Sciatic nerve (tissue), 2 donors: Measurements from ENCODE around the gene EMC1. TPM values are rescaled to one million over a fixed set of nuclear protein-coding genes. Genes with fewer than 3 reads are reported as not detected.
"Not testable (repeated sequence)": the region's sequence is repeated elsewhere in the genome, so short reads cannot be mapped to it uniquely, and the experiment has no call there.

ENCODE experiments used
- ATAC-seq: fragments of 200-7000 bp; cut with Tn5 transposase; one replicate; pipeline ENCODE4 v1.9.1; 2020; ENCODE audit warnings: mild to moderate bottlenecking, moderate library complexity
- DNase-seq: peaks from one replicate; pipeline ENCODE4 v3.0.0-alpha.2; 2020; ENCODE audit warnings: low spot score
- intact Hi-C: fragments of 100-400 bp; cut with DNase I; formaldehyde crosslinking; loops from one replicate; pipeline ENCODE4 v1.14.2; 2022
- total RNA-seq: library from RNA; stranded (reverse); fragmentation: NEBNext Ultra II Directional; extraction: Animal tissue kit (Norgen Biotek cat#: 25700); gene quantifications from one replicate; pipeline ENCODE4 v1.2.1, GENCODE V29; 2021
- donor health status: DM: no; HTN: no; CAD: no.
- donor health status: DM: no; HTN: no; CAD: no.

Gene EMC1
- 37.8 TPM for total RNA-seq

GRCh38 chr1:19251305-19252196, at the start of gene EMC1, which contains the start of gene MRTO4:
Gene EMC1 (minus strand): TSS chr1:19251524. CDS start chr1:19251509, 15 bp downstream.
Gene MRTO4 (plus strand): TSS chr1:19251805. CDS start chr1:19251836, 31 bp downstream.
- ATAC-seq (peak; percentile 98), DNase-seq (peak; percentile 91)
- intact Hi-C loops, result no loop called here

- intact Hi-C loops, result no loop called here
Measured at GRCh38 chr1:19300211-19300610, 48.9 kb upstream of the EMC1 start.

DNA sequence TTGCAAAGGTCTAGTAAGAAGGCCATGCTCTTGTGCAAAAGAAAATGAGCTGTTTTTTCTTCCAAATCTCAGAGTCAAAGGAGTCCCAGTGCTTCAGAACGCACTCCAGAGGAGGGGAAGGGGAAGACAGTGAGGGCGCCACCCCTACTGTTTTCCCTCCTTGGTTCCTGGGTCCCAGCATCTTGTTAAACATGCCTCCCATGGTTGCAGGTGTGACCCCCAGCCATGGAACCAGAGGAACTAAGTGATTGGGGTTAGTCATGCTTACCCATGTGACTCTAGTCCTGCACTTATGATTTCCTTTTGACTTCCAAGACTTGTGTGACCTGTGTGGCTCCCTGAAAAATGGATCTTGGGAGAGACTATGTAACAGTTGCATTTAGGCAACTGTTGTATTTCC, 43.3 kb upstream of the EMC1 start:
- intact Hi-C loops, result no loop called here
- DNase-seq (no peak), ATAC-seq (no peak)

More at GRCh38 chr1:19300211-19300610, 48.9 kb upstream of the EMC1 start:
- no peak for DNase-seq
- ATAC-seq, result no peak

- intact Hi-C loops, result no loop called here
- no peak for ATAC-seq
Measured at GRCh38 chr1:19289244-19289643, 37.9 kb upstream of the EMC1 start.

GRCh38 chr1:19288324-19289241, 37.3 kb upstream of the EMC1 start, which contains the start of gene AKR7A3:
Gene AKR7A3 (minus strand): TSS chr1:19288770. CDS start chr1:19288709, 61 bp downstream.
- DNase-seq, intact Hi-C loops: not testable (repeated sequence)
- peak; percentile 62 for ATAC-seq

More at GRCh38 chr1:19289244-19289643, 37.9 kb upstream of the EMC1 start:
- no peak for DNase-seq

DNA sequence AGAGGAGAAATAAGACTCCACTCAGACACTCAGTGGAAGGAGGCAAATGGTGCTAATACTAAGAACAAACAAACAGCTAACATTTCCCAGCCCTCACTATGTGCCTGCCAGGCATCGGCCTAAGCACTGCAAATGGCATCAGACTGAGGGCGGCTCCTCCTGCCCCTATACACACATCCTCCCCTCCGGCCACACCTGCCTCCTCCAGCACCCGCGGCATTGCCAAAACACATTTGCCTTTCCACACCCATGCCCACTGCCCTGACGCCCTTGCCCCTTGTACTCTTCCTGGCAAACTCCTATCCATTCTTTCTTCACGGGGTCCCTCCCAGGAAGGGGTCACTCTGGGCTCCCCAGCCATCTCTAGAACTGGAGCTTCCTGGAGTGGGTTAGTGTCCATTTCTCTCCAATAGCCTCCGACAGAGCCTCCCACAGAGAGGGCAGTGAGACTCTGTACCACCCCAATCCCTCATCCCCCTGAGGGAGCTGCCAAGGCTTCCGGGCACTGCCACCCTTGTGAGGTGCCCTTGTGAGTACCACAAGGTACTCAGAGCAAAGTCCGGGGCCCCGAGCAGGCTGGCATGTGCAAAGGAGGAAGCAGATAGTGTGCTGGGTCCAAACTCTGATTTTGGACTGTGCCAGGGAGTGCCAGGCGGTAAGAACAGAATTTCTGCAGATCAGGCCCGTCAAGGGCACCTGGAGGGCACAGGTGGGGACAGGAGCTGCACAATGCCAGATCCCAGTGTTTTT, 36.3 kb upstream of the EMC1 start:
- DNase-seq (no peak), ATAC-seq (no peak)
- intact Hi-C loops, result no loop called here

- DNase-seq, intact Hi-C loops, ATAC-seq: not testable (repeated sequence)
Measured at GRCh38 chr1:19285807-19286206, 34.5 kb upstream of the EMC1 start.

DNA sequence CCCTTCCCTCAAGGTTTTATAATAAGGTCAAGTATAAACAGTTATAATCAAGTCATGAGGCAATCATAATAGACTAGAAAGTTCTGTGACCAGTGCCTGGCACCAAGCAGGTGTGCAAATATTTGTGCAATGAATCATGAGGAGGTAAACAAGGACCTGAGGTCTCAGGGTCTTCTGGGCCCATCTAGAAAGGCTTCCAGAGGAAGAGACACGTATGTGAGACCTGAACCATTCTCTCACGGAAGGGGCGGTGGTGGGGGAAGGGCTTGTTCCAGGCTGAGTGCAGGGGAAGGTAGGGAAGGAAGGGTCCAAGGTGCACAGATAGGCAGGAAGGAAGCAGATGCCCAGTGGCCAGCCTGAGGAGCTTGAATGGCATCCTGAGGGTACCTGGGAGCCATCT, 34.0 kb upstream of the EMC1 start:
- intact Hi-C loops, DNase-seq: not testable (repeated sequence)

DNA sequence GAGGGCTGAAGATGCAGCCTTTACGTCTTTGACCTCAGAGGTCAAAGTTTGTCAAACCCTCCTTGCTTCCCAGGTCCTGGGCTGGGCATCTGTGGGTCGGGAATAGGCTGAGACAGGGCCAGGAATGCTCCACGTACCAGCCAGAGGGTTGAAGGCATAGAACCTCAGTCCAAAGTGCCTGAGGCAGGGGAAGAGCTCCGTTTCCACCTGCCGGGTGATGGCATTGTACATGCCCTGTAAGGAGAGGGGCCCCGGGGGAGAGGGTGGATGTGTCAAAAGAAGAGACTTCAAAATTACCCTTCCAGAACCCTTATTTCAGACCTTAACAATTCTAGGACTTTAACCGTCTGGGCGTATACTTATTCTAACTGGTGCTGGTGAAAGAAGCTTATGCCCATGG, 33.6 kb upstream of the EMC1 start:
- intact Hi-C loops, result no loop called here
- DNase-seq (no peak), ATAC-seq (no peak)

More for the DNA sequence above, 34.0 kb upstream of the EMC1 start:
- ATAC-seq, result not testable (repeated sequence)

DNA sequence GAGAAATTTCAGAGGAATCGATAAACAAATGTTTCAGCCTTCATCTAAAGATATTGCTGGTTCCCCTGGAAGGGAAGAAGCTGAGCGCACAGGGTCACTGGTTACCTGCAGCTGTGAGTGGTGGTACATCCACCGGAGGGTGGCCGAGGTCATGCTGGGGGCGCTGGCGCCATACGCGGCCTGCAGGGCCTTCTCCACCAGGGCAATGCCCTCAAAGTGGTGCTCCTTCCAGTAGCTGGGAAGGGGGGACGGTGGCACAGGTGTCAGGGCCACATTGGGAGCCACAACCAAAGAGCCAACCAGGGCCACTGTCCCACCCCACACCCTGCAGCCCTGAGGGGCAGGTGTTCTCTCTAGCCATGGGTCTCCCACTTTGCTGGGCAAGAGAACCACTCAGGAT, 32.6 kb upstream of the EMC1 start:
- intact Hi-C loops, result no loop called here
- DNase-seq (no peak), ATAC-seq (no peak)

GRCh38 chr1:19274636-19275035, 23.3 kb upstream of the EMC1 start:
- DNase-seq (no peak), ATAC-seq (no peak)
- intact Hi-C loops, result no loop called here

DNA sequence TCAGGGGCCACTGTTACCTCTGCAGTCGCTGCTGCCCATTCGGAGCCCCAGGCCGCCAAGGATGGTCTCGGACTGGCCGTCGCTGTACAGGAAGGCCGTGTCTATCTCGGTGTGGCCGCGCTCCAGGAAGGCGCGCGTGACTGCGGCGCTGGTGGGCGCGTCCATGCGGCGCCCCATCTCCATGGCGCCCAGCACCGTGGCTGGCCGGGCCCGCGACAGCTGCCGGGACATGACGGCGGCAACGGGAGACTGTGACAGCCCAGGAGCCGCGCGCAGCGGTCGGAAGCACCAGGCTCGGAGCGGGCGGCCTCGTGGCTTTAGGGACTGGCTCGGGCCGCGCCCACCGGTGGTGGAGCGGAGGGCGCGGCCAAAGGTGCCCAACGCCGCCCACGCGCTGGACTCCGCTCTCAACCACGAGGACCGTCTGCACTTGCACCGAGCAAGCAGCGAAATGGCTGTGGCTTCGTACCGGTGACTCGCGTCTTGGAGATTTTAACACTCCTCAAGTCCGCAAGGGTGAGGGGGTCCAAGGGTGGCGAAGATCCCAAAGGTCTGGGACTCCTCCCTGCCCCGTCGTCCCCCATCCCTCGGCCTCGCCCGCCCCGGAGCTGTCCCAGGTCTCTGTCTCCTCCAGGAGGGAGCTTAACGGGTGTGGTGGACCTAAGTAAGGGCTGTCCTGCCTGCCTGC, 22.7 kb upstream of the EMC1 start:
- DNase-seq, result peak; percentile 45
- intact Hi-C loops, ATAC-seq: not testable (repeated sequence)

DNA sequence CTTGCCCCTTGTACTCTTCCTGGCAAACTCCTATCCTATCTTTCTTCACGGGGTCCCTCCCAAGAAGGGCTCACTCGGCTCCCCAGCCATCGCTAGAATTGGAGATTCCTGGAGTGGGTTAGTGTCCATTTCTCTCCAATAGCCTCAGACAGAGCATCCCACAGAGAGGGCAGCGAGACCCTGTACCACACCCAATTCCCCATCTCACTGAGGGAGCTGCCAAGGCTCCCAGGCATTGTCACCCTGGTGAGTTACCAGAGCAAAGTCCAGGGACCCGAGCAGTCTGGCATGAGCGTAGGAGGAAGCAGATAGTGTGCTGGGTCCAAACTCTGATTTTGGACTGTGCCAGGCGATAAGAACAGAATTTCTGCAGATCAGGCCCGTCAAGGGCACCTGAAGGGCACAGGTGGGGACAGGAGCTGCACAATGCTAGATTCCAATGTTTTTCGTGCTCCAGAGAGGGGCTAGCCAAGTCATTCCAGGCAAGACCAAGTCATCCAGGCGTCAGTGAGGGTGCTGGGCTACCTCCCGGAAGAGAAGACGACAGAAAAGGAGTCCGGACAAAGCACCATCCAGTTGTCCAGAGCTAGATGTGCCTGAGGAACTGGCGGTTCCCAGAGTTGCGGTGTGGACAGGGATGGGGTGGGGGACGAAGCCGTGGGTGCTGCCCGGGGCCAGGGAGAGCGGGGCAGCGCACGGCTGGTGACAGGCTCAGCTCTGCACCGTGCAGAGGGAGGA, 22.0 kb upstream of the EMC1 start:
- intact Hi-C loops, result no loop called here
- ATAC-seq (no peak), DNase-seq (peak; percentile 33)

GRCh38 chr1:19272064-19272463, 20.7 kb upstream of the EMC1 start:
- ATAC-seq, result no peak
- no peak for DNase-seq
- intact Hi-C loops, result no loop called here

DNA sequence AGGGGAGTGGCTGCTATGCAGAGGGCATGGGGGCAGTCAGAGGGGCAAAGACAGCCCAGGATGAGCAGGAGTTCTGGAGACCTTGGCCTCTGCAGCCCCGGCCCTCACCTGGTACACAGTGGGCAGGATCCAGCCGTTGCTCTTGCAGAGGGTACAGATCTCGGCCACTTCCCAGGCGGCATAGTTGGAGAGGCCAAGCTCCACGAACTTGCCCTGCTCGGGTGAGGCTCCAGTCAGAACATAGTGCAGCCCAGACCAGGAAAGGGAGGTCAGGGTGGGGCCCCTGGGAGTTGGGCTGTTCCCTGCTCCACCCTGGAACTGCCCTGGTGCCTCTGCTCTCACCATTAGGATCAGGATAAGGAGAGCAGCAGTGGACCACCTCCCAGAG, 19.0 kb upstream of the EMC1 start:
- ATAC-seq, DNase-seq, intact Hi-C loops: not testable (repeated sequence)

DNA sequence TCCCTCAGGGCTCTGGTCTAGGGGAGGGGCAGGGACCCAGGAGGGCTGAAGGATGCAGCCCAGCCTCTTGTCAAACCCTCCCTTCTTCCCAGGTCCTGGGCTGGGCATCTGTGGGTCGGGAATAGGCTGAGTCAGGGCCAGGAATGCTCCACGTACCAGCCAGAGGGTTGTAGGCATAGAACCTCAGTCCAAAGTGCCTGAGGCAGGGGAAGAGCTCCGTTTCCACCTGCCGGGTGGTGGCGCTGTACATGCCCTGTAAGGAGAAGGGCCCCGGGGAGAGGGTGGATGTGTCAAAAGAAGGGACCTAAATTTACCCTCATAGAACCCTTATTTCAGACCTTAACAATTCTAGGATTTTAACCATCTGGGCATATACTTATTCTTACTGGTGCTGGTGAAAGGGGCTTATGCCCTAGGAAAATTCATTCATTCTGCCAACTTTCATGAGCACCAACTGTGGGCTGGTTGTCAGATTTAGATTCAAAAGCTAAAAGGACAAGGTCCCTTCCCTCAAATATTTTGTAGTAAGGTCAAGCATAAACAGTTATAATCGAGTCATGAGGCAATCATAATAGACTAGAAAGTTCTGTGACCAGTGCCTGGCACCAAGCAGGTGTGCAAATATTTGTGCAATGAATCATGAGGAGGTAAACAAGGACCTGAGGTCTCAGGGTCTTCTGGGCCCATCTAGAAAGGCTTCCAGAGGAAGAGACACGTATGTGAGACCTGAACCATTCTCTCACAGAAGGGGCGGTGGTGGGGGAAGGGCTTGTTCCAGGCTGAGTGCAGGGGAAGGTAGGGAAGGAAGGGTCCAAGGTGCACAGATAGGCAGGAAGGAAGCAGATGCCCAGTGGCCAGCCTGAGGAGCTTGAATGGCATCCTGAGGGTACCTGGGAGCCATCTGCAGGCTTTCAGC, 18.4 kb upstream of the EMC1 start:
- ATAC-seq, intact Hi-C loops, DNase-seq: not testable (repeated sequence)
